IMR-90 (cell line): ENCODE data around the gene PLD6. TPM values are rescaled to one million over a fixed set of nuclear protein-coding genes. Genes with fewer than 3 reads are reported as not detected.

Experiments used
- ATAC-seq: fragments of 200-7000 bp; cut with Tn5 transposase; 2 replicates; pipeline ENCODE4 v1.9.1; 2020; ENCODE audit warnings: low read depth, mild to moderate bottlenecking, moderate library complexity
- BruUV-seq: library from RNA; stranded (reverse); fragments of 400-500 nt; replicated peaks from 2 replicates; lab custom pipeline; 2021; lab: Mats Ljungman, UMichigan
- CTCF ChIA-PET: fragments of 300-600 bp; formaldehyde crosslinking; extraction: SDS; loops from one replicate; lab custom pipeline; 2021; ENCODE audit warnings: antibody characterized with exemption; lab: Yijun Ruan, JAX
- POLR2A ChIA-PET: fragments of 300-600 bp; sonication (Branson Sonifier 250); formaldehyde crosslinking; loops from one replicate; lab custom pipeline; 2022; ENCODE audit warnings: antibody characterized with exemption; ENCODE audit not compliant: unreplicated experiment; lab: Charles Lee
- DNase-seq: peaks from one replicate; pipeline ENCODE4 v3.0.0; 2013
- H2AFZ ChIP-seq: replicated peaks from 2 replicates; pipeline ENCODE3; 2013; ENCODE audit warnings: low read length, mild to moderate bottlenecking; ENCODE audit not compliant: poor library complexity
- H2AK5ac ChIP-seq: 2 replicates; pipeline ENCODE4 v1.6.1; 2013; ENCODE audit warnings: low read depth, low read length, inconsistent platforms
- H2AK9ac ChIP-seq: replicated peaks from 2 replicates; pipeline ENCODE3; 2013; ENCODE audit warnings: mild to moderate bottlenecking, low read depth, low read length, moderate library complexity; ENCODE audit not compliant: poor library complexity
- H2BK120ac ChIP-seq: 2 replicates; pipeline ENCODE4 v1.6.1; 2013; ENCODE audit warnings: low read depth, low read length, inconsistent platforms
- H2BK15ac ChIP-seq: 3 replicates; pipeline ENCODE4 v1.6.1; 2013; ENCODE audit warnings: low read depth, low read length, inconsistent platforms
- H2BK20ac ChIP-seq: 2 replicates; pipeline ENCODE4 v1.6.1; 2013; ENCODE audit warnings: low read depth, mild to moderate bottlenecking, inconsistent platforms, low read length, moderate library complexity
- H2BK5ac ChIP-seq: 2 replicates; pipeline ENCODE4 v1.6.1; 2013; ENCODE audit warnings: mild to moderate bottlenecking, low read depth, low read length, inconsistent platforms; ENCODE audit not compliant: poor library complexity, severe bottlenecking
- H3K14ac ChIP-seq: replicated peaks from 2 replicates; pipeline ENCODE4 v1.6.1; 2013; ENCODE audit warnings: low read depth, low read length, inconsistent platforms
- H3K18ac ChIP-seq: 2 replicates; pipeline ENCODE4 v1.6.1; 2013; ENCODE audit warnings: low read depth, low read length, control low read depth
- H3K23ac ChIP-seq: 2 replicates; pipeline ENCODE4 v1.6.1; 2013; ENCODE audit warnings: low read depth, low read length, inconsistent platforms
- H3K27ac ChIP-seq: 2 replicates; pipeline ENCODE4 v1.5.1; 2013; ENCODE audit warnings: mild to moderate bottlenecking, control low read depth, low read length; ENCODE audit not compliant: insufficient read depth
- H3K27me3 ChIP-seq: 2 replicates; pipeline ENCODE4 v1.6.1; 2013; ENCODE audit warnings: low read length; ENCODE audit not compliant: control insufficient read depth, insufficient read depth
- H3K36me3 ChIP-seq: 2 replicates; pipeline ENCODE4 v1.6.1; 2013; ENCODE audit warnings: low read length, mixed read lengths; ENCODE audit not compliant: control insufficient read depth, insufficient read depth
- H3K4ac ChIP-seq: 2 replicates; pipeline ENCODE4 v1.6.1; 2013; ENCODE audit warnings: low read depth, low read length, inconsistent platforms
- H3K4me1 ChIP-seq: 2 replicates; pipeline ENCODE4 v1.6.1; 2013; ENCODE audit warnings: low read length, mixed read lengths; ENCODE audit not compliant: control insufficient read depth, insufficient read depth
- H3K4me2 ChIP-seq: 2 replicates; pipeline ENCODE4 v1.6.1; 2013; ENCODE audit warnings: low read depth, mild to moderate bottlenecking, control low read depth, low read length, moderate library complexity
- H3K4me3 ChIP-seq: 2 replicates; pipeline ENCODE4 v1.5.1; 2013; ENCODE audit warnings: low read depth, mild to moderate bottlenecking, control low read depth, low read length, moderate library complexity; ENCODE audit not compliant: insufficient read depth
- H3K56ac ChIP-seq: 2 replicates; pipeline ENCODE4 v1.6.1; 2013; ENCODE audit warnings: low read length, inconsistent platforms; ENCODE audit not compliant: insufficient read depth; ENCODE audit errors: extremely low read depth
- H3K79me1 ChIP-seq, 2 experiments: 2 replicates each; pipeline ENCODE4 v1.6.1; 2013; ENCODE audit warnings: low read length in 2 of 2, inconsistent platforms in 1 of 2, low read depth in 1 of 2
- H3K9ac ChIP-seq: 2 replicates; pipeline ENCODE4 v1.6.1; 2013; ENCODE audit warnings: low read depth, low read length, control low read depth
- H3K9me1 ChIP-seq: 2 replicates; pipeline ENCODE4 v1.6.1; 2013; ENCODE audit warnings: low read length, inconsistent platforms; ENCODE audit not compliant: insufficient read depth
- H3K9me3 ChIP-seq: 2 replicates; pipeline ENCODE4 v1.6.1; 2013; ENCODE audit warnings: low read length; ENCODE audit not compliant: control insufficient read depth, insufficient read depth
- H4K20me1 ChIP-seq: 2 replicates; pipeline ENCODE4 v1.6.1; 2013; ENCODE audit warnings: low read length, inconsistent platforms; ENCODE audit not compliant: insufficient read depth
- H4K5ac ChIP-seq: 2 replicates; pipeline ENCODE4 v1.6.1; 2013; ENCODE audit warnings: mild to moderate bottlenecking, low read depth, low read length, control low read depth
- H4K8ac ChIP-seq, 2 experiments: 2 replicates each; pipeline ENCODE4 v1.6.1; 2013; ENCODE audit warnings: low read depth in 2 of 2, low read length in 2 of 2, control low read depth in 1 of 2, inconsistent platforms in 1 of 2
- H4K91ac ChIP-seq: 2 replicates; pipeline ENCODE4 v1.6.1; 2013; ENCODE audit warnings: low read depth, low read length, inconsistent platforms; ENCODE audit not compliant: insufficient read depth
- CEBPB ChIP-seq: IDR thresholded peaks from 2 replicates; pipeline ENCODE4 v1.6.1; 2012; ENCODE audit warnings: low read depth, low read length, improper control_type of control experiment
- MAFK ChIP-seq: IDR thresholded peaks from 2 replicates; pipeline ENCODE4 v1.6.1; 2012; ENCODE audit warnings: low read depth, low read length, improper control_type of control experiment
- MAZ ChIP-seq: IDR thresholded peaks from 2 replicates; pipeline ENCODE4 v1.6.1; 2012; ENCODE audit warnings: low read depth, mild to moderate bottlenecking, low read length, improper control_type of control experiment, moderate library complexity, borderline replicate concordance
- NFE2L2 ChIP-seq: fragments of 150-350 bp; IDR thresholded peaks from 2 replicates; pipeline ENCODE4 v1.6.1; 2016; ENCODE audit warnings: low read depth, mild to moderate bottlenecking, low read length
- RAD21 ChIP-seq: IDR thresholded peaks from 2 replicates; pipeline ENCODE4 v1.6.1; 2012; ENCODE audit warnings: low read length, improper control_type of control experiment
- SMC3 ChIP-seq: fragments of 150-350 bp; IDR thresholded peaks from 2 replicates; pipeline ENCODE4 v1.6.1; 2016; ENCODE audit warnings: low read depth, mild to moderate bottlenecking, antibody characterized with exemption, low read length, moderate library complexity
- WGBS, 2 experiments: methylation state at CpG; one replicate each; pipeline versions ENCODE4 v1.1.5 to v1.1.7; 2013; ENCODE audit warnings: missing lambda C conversion rate in 2 of 2; ENCODE audit not compliant: insufficient read length in 1 of 2; ENCODE audit errors: extremely low coverage in 2 of 2; 5-methylcytosine and 5-hydroxymethylcytosine counted together
- dilution Hi-C: fragments of 300-500 bp; cut with HindIII; formaldehyde crosslinking; loops from one replicate; pipeline ENCODE4 v1.14.3; 2018; ENCODE audit warnings: low sequenced_read_pairs; ENCODE audit not compliant: unreplicated experiment
- in situ Hi-C: fragments of 300-500 bp; cut with MboI; formaldehyde crosslinking; loops from 3 replicates; pipeline ENCODE4 v1.14.3; 2019; ENCODE audit warnings: low sequenced_read_pairs, inconsistent platforms, mixed read lengths
- intact Hi-C: fragments of 100-400 bp; cut with micrococcal nuclease; formaldehyde crosslinking; loops from 2 replicates; pipeline ENCODE4 v1.10.0; 2022
- polyA plus RNA-seq, 3 experiments: library from polyadenylated mRNA; depleted of rRNA; stranded (reverse); fragments of >200 nt; gene quantifications; 2 replicates each; pipeline ENCODE4 v1.2.3, GENCODE V29; 2012; ENCODE audit warnings: low replicate concordance in 1 of 3
- total RNA-seq: library from RNA; depleted of rRNA; stranded (reverse); fragments of >200 nt; gene quantifications from 2 replicates; pipeline ENCODE4 v1.2.3, GENCODE V29; 2012
- TF ChIP-seq, protein P1 (sequence below): fragments of 150-350 bp; IDR thresholded peaks from 2 replicates; pipeline ENCODE4 v1.6.1; 2017; ENCODE audit warnings: mild to moderate bottlenecking, antibody characterized with exemption, low read length, low read depth
- TF ChIP-seq, protein P2 (sequence below): conservative IDR thresholded peaks from 2 replicates; pipeline ENCODE4 v1.5.1; 2012; ENCODE audit warnings: mild to moderate bottlenecking, low read depth, low read length, improper control_type of control experiment

The PLD6 gene
- total and polyA plus RNA-seq, 2 of the 4 experiments (the other 2 are of a cell fraction) = 1.1 to 1.5 TPM

DNA sequence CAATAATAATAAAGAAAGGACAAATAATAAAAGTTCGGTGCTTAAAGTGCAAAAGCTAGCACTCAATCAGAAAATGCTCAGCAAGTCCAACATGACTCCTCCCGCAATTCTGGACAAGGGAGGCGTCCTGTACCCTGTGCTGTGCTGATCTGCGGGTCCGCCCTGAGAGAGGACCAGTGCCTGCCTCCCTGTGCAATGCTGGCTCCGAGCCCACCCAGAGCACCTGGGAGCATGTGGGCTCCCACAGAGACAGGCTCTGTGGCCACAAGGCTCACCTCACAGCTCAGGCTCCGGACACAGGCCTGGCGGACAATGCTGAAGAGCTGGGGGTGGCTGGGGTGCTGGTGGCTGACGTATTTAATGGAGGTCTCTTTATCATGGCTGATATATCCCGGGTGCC, 19.8 kb upstream of the PLD6 start:
- WGBS, 2 experiments = 100% methylated on average over 6 of the region's 10 CpGs; no CpG with 5 or more reads in 1 of the 2 experiments
- H4K20me1 ChIP-seq = peaks cover 29% of the 10 kb centered on the region; the same call in 1 of the 2 replicates
- H3K23ac ChIP-seq = no peak overlapping the region
- no peak overlapping the region for H4K91ac ChIP-seq
- BruUV-seq = no TSS peak
- H4K8ac ChIP-seq = no peak overlapping the region
- DNase-seq (no peak), ATAC-seq (no peak)
- H3K79me1 ChIP-seq = peaks cover 6 to 57% of the 10 kb centered on the region in 2 experiments; a peak in 3 of 4 replicates
- H2BK15ac ChIP-seq = no peak overlapping the region
- no peak overlapping the region for H2BK120ac ChIP-seq
- H3K4me2 ChIP-seq = no peak overlapping the region
- intact Hi-C loops (no loop called here), in situ Hi-C loops (no loop called here), dilution Hi-C loops (no loop called here)
- H3K4ac ChIP-seq = no peak overlapping the region
- POLR2A ChIA-PET = no interaction called here
- H3K4me3 ChIP-seq = no peak overlapping the region
- H3K14ac ChIP-seq = no peak overlapping the region
- no peak overlapping the region for H3K9ac ChIP-seq
- H2AFZ ChIP-seq = no peak overlapping the region
- no peak overlapping the region for H3K18ac ChIP-seq
- no peak overlapping the region for H2BK5ac ChIP-seq
- CTCF ChIA-PET = no interaction called here
- H3K9me3 ChIP-seq = no peaks in the 10 kb centered on the region
- no peak overlapping the region for H4K5ac ChIP-seq
- no peak for TF ChIP-seq RAD21
- no peak for TF ChIP-seq NFE2L2
- no peak for TF ChIP-seq MAZ
- TF ChIP-seq, protein P1, sequence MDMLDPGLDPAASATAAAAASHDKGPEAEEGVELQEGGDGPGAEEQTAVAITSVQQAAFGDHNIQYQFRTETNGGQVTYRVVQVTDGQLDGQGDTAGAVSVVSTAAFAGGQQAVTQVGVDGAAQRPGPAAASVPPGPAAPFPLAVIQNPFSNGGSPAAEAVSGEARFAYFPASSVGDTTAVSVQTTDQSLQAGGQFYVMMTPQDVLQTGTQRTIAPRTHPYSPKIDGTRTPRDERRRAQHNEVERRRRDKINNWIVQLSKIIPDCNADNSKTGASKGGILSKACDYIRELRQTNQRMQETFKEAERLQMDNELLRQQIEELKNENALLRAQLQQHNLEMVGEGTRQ = no peak
- no peak for TF ChIP-seq CEBPB
- TF ChIP-seq SMC3 = no peak
- no peak for TF ChIP-seq MAFK
- TF ChIP-seq, protein P2, sequence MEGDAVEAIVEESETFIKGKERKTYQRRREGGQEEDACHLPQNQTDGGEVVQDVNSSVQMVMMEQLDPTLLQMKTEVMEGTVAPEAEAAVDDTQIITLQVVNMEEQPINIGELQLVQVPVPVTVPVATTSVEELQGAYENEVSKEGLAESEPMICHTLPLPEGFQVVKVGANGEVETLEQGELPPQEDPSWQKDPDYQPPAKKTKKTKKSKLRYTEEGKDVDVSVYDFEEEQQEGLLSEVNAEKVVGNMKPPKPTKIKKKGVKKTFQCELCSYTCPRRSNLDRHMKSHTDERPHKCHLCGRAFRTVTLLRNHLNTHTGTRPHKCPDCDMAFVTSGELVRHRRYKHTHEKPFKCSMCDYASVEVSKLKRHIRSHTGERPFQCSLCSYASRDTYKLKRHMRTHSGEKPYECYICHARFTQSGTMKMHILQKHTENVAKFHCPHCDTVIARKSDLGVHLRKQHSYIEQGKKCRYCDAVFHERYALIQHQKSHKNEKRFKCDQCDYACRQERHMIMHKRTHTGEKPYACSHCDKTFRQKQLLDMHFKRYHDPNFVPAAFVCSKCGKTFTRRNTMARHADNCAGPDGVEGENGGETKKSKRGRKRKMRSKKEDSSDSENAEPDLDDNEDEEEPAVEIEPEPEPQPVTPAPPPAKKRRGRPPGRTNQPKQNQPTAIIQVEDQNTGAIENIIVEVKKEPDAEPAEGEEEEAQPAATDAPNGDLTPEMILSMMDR = no peak
- H3K9me1 ChIP-seq = 0 out of 2 replicates have a peak, but pooled peaks cover 6% of the 10 kb centered on the region
- H2AK9ac ChIP-seq = peak overlapping the region; percentile 72
- no peak overlapping the region for H2BK20ac ChIP-seq
- no peaks in the 10 kb centered on the region for H3K4me1 ChIP-seq
- no peak overlapping the region for H2AK5ac ChIP-seq
- no peak overlapping the region for H3K27ac ChIP-seq
- H3K36me3 ChIP-seq = peaks cover 87% of the 10 kb centered on the region
- no peak overlapping the region for H3K56ac ChIP-seq
- no peaks in the 10 kb centered on the region for H3K27me3 ChIP-seq
